ENCODE data around the gene SLC30A5.
"Not testable (repeated sequence)": the region's sequence is repeated elsewhere in the genome, so short reads cannot be mapped to it uniquely, and the experiment has no call there.

GRCh38 chr5:69137208-69137607 is 43.4 kb downstream of the SLC30A5 start:
- not testable (repeated sequence) for TF ChIP-seq CTCF, POLR2A, POLR2AphosphoS5, EP300 (IDR thresholded peaks at IDR 0.05)
